HepG2 (cell line): ENCODE data around the gene CCDC157. TPM values are rescaled to one million over a fixed set of nuclear protein-coding genes. Genes with fewer than 3 reads are reported as not detected.
A peak's percentile ranks its signal among the peaks of the same experiment; 100 is the strongest.

Experiments used
- ASH2L ChIP-seq: fragments of 300-600, 200-600 bp; sonication (generic); IDR thresholded peaks from 2 replicates; pipeline ENCODE4 v1.7.0; 2017; ENCODE audit warnings: low read depth, mild to moderate bottlenecking, moderate library complexity, mixed read lengths, low read length; ENCODE audit not compliant: insufficient read length
- CBX2 ChIP-seq, 2 experiments: fragments of 200-600 bp in 1 of 2; sonication (generic); formaldehyde crosslinking in 1 of 2; IDR thresholded peaks; 2 replicates each; pipeline versions ENCODE4 v1.7.0 to v1.8.1; 2018 to 2022; ENCODE audit warnings: low read depth in 2 of 2, low read length in 1 of 2, mild to moderate bottlenecking in 1 of 2, missing genetic modification reagents in 1 of 2
- FIP1L1 ChIP-seq: fragments of 200-400 bp; formaldehyde crosslinking; IDR thresholded peaks from 2 replicates; pipeline ENCODE4 v1.6.1; 2018; ENCODE audit warnings: low read depth, mild to moderate bottlenecking, low read length, moderate library complexity, borderline replicate concordance; ENCODE audit not compliant: insufficient read depth
- GATAD2A ChIP-seq: IDR thresholded peaks from 2 replicates; pipeline ENCODE4 v1.6.1; 2016
- HHEX ChIP-seq: IDR thresholded peaks from 2 replicates; pipeline ENCODE4 v1.6.1; 2016; ENCODE audit warnings: control low read depth
- KLF9 ChIP-seq: IDR thresholded peaks from 2 replicates; pipeline ENCODE4 v1.6.1; 2016; ENCODE audit warnings: low read depth
- MXD4 ChIP-seq: IDR thresholded peaks from 2 replicates; pipeline ENCODE4 v1.6.1; 2016; ENCODE audit warnings: mild to moderate bottlenecking, missing biosample characterization, missing genetic modification reagents
- NFKB2 ChIP-seq: sonication (generic); formaldehyde crosslinking; IDR thresholded peaks from 2 replicates; pipeline ENCODE4 v1.4.0; 2020; ENCODE audit warnings: missing genetic modification reagents, borderline replicate concordance
- NR2F2 ChIP-seq: IDR thresholded peaks from 2 replicates; pipeline ENCODE4 v1.6.1; 2012; ENCODE audit warnings: low read depth, inconsistent platforms, borderline replicate concordance
- REL ChIP-seq: sonication (generic); formaldehyde crosslinking; conservative IDR thresholded peaks from 2 replicates; pipeline ENCODE4 v1.8.0; 2022; ENCODE audit warnings: mild to moderate bottlenecking, missing genetic modification reagents, moderate library complexity
- REPIN1 ChIP-seq: sonication (generic); formaldehyde crosslinking; IDR thresholded peaks from 2 replicates; pipeline ENCODE4 v1.8.0; 2022; ENCODE audit warnings: missing genetic modification reagents, low read depth, mild to moderate bottlenecking, borderline replicate concordance
- TAF1 ChIP-seq: sonication (generic); formaldehyde crosslinking; IDR thresholded peaks from 2 replicates; pipeline ENCODE4 v1.4.0; 2020; ENCODE audit warnings: missing genetic modification reagents
- TMF1 ChIP-seq: sonication (generic); formaldehyde crosslinking; IDR thresholded peaks from 2 replicates; pipeline ENCODE4 v1.8.1; 2022; ENCODE audit warnings: low read depth, missing genetic modification reagents
- YEATS4 ChIP-seq: sonication (generic); formaldehyde crosslinking; IDR thresholded peaks from 2 replicates; pipeline ENCODE4 v1.4.0; 2020; ENCODE audit warnings: missing genetic modification reagents, borderline replicate concordance
- ZNF232 ChIP-seq: sonication (generic); formaldehyde crosslinking; IDR thresholded peaks from 2 replicates; pipeline ENCODE4 v1.4.0; 2020; ENCODE audit warnings: missing genetic modification reagents, borderline replicate concordance
- ZNF234 ChIP-seq: sonication (generic); formaldehyde crosslinking; conservative IDR thresholded peaks from 2 replicates; pipeline ENCODE4 v1.5.1; 2020; ENCODE audit warnings: mild to moderate bottlenecking, missing genetic modification reagents
- ZNF407 ChIP-seq: sonication (generic); formaldehyde crosslinking; IDR thresholded peaks from one replicate; pipeline ENCODE4 v1.5.1; 2020; ENCODE audit warnings: mild to moderate bottlenecking, missing genetic modification reagents; ENCODE audit errors: not compliant biosample characterization
- ZNF451 ChIP-seq: sonication (generic); formaldehyde crosslinking; IDR thresholded peaks from 2 replicates; pipeline ENCODE4 v1.5.0; 2020; ENCODE audit warnings: mild to moderate bottlenecking, missing genetic modification reagents
- ZNF589 ChIP-seq: sonication (generic); formaldehyde crosslinking; conservative IDR thresholded peaks from 2 replicates; pipeline ENCODE4 v1.8.0; 2022; ENCODE audit warnings: mild to moderate bottlenecking, moderate library complexity, missing genetic modification reagents
- polyA plus RNA-seq, 8 experiments: library from polyadenylated mRNA; depleted of rRNA in 3 of 8; stranded (reverse) in 7 of 8; unstranded in 1 of 8; fragments of >200 nt; fragmentation: Illumina TruSeq in 4 of 8; extraction: Trizol in 4 of 8; gene quantifications; 2 replicates each; pipeline versions ENCODE4 v1.2.1 to v1.2.3, GENCODE V29; 2011 to 2016; ENCODE audit warnings: low read depth in 4 of 8, missing spikeins in 1 of 8, mixed read lengths in 1 of 8; ENCODE audit not compliant: insufficient read depth in 1 of 8
- total RNA-seq, 5 experiments: library from RNA; depleted of rRNA; stranded (reverse); fragments of >200 nt; fragmentation: Illumina TruSeq; extraction: Trizol; gene quantifications; 2 replicates each; pipeline ENCODE4 v1.2.3, GENCODE V29; 2016; ENCODE audit warnings: low read depth in 1 of 5
- TF ChIP-seq, protein P1 (sequence below): sonication (generic); formaldehyde crosslinking; IDR thresholded peaks from 2 replicates; pipeline ENCODE4 v1.8.0; 2022; ENCODE audit warnings: mild to moderate bottlenecking, missing genetic modification reagents, borderline replicate concordance

The CCDC157 gene
- total and polyA plus RNA-seq, 2 of the 13 experiments (the other 11 are each of a cell fraction or from before 2014, with no cell fraction given), result 1.4 to 1.6 TPM

DNA sequence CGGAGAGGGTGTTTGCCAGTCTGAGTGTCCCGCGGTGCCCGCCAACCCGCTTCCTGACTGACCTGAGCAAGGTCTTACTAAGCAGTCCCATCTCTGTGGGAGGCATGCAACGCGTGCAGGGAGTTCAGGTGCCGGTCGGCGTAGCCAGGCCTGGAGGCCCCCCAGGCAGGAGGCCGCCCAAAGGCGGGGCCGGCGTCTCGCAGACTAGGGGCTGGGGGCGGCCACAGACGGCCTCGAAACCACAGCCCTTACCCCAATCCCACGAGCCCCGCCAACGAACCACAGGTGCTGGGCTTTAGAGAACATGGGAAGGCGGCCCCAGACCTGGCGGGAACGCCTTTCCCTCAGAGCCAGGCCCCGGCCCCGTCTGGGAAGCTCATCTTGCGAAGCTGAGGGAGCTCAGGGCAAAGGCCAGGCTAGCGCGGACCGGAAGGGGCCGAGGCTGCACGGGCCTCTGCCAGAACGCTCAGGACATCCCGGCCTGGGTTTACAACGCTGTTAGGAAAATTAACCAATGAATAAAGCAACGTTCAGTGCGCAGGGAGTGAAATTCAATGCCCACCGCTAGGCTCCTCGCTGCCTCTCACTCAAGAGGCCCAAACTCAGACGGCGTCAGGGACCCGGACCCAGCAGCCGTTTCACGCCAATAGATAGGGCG, 66.6 kb downstream of the CCDC157 start (continued):
- TF ChIP-seq TAF1 (CRISPR knock-in tag), result peak; percentile 88
- TF ChIP-seq ZNF232 (CRISPR knock-in tag), result peak; percentile 91; the same call in 1 of the 2 replicates
- TF ChIP-seq KLF9 (CRISPR knock-in tag), result no peak; the same call in 1 of the 2 replicates
- no peak; the same call in 1 of the 2 replicates for TF ChIP-seq ZNF234
- peak; percentile 55 for TF ChIP-seq ASH2L
- TF ChIP-seq MXD4 (CRISPR knock-in tag), result no peak
- TF ChIP-seq ZNF407, result peak; percentile 76
- TF ChIP-seq ZNF589 (CRISPR knock-in tag), result no peak; the same call in 1 of the 2 replicates
- peak; percentile 20; the same call in 1 of the 2 replicates for TF ChIP-seq REPIN1 (CRISPR knock-in tag)
- TF ChIP-seq NR2F2, result peak; percentile 18; the same call in 1 of the 2 replicates
- TF ChIP-seq HHEX (CRISPR knock-in tag), result no peak
- no peak for TF ChIP-seq CBX2 (IDR thresholded peaks at IDR 0.05; ENCODE audit: low read depth, low read length)
- 0 out of 2 replicates have a peak, but pooled peaks have one; percentile 28 for TF ChIP-seq CBX2 (CRISPR knock-in tag; IDR thresholded peaks at IDR 0.05; ENCODE audit: low read depth)
- TF ChIP-seq YEATS4 (CRISPR knock-in tag), result peak; percentile 81
- TF ChIP-seq NFKB2 (CRISPR knock-in tag), result peak; percentile 84; the same call in 1 of the 2 replicates
- TF ChIP-seq TMF1, result peak; percentile 60; the same call in 1 of the 2 replicates
- TF ChIP-seq ZNF451 (CRISPR knock-in tag), result no peak; the same call in none of the 2 replicates
- TF ChIP-seq GATAD2A, result 0 out of 2 replicates have a peak, but pooled peaks have one; percentile 6
- TF ChIP-seq FIP1L1, result no peak
- TF ChIP-seq, protein P1, sequence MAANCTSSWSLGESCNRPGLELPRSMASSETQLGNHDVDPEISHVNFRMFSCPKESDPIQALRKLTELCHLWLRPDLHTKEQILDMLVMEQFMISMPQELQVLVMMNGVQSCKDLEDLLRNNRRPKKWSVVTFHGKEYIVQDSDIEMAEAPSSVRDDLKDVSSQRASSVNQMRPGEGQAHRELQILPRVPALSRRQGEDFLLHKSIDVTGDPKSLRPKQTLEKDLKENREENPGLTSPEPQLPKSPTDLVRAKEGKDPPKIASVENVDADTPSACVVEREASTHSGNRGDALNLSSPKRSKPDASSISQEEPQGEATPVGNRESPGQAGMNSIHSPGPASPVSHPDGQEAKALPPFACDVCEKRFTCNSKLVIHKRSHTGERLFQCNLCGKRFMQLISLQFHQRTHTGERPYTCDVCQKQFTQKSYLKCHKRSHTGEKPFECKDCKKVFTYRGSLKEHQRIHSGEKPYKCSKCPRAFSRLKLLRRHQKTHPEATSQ (CRISPR knock-in tag), result 0 out of 2 replicates have a peak, but pooled peaks have one; percentile 36
- TF ChIP-seq REL (CRISPR knock-in tag), result no peak
